Measurements from ENCODE around the gene EIF1.
"Not testable (repeated sequence)": the region's sequence is repeated elsewhere in the genome, so short reads cannot be mapped to it uniquely, and the experiment has no call there.

The EIF1 gene

GRCh38 chr17:41655611-41656111 is 33.0 kb upstream of the EIF1 start:
- no peak for DNase-seq (ENCODE audit: low spot score)

- DNase-seq (ENCODE audit: low spot score) = no peak
Measured at GRCh38 chr17:41656249-41657023, 32.2 kb upstream of the EIF1 start.

- DNase-seq (ENCODE audit: low spot score) = no peak
Measured at GRCh38 chr17:41657176-41657754, 31.4 kb upstream of the EIF1 start.

DNA sequence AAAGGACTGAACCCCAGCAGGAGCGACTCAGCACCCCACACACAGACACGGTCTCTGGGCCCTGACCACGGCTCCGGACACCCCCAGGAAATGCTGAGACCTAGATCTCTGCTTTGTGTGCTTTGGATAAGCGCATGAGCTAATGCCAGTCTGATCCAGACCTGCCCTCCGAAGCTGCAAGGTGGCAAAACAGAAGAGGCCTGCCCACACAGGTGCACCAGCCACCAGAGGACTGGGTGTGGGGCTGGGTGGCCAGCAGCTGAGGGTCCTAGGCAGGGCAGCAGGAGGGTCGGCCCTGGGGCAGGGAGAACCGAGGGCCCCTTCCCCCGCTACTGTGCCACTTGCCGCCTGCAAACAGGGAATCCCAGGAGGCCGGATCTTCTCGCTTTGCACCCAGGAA is 30.7 kb upstream of the EIF1 start:
- no peak for DNase-seq (ENCODE audit: low spot score)

DNA sequence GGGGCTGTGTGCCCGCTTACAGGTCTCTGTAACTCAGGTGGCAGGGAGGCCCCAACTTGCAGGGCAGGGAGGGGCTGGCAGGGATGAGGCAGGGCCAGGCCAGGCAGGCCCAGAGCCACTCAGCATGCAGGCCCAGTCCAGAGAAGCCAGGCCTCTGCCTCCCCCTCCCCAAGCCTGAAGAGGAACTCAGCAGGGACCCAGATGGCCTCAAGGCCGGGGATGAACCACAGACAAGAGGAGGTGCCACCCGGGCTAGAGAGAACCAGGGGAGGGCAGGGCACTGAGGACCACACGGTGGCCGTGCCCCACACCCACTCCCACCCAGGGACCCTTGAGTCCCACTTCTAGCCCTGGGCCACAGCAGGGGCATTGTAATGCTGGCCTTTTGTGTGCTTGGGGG is 29.8 kb upstream of the EIF1 start:
- DNase-seq (ENCODE audit: low spot score) = no peak

- DNase-seq (ENCODE audit: low spot score) = peak; percentile 39
Measured at GRCh38 chr17:41659427-41660212, 29.1 kb upstream of the EIF1 start.

GRCh38 chr17:41660221-41660711 is 28.4 kb upstream of the EIF1 start:
- DNase-seq (ENCODE audit: low spot score) = no peak

- peak; percentile 31 for DNase-seq (ENCODE audit: low spot score)
Measured at GRCh38 chr17:41663451-41664171, 25.1 kb upstream of the EIF1 start.

DNA sequence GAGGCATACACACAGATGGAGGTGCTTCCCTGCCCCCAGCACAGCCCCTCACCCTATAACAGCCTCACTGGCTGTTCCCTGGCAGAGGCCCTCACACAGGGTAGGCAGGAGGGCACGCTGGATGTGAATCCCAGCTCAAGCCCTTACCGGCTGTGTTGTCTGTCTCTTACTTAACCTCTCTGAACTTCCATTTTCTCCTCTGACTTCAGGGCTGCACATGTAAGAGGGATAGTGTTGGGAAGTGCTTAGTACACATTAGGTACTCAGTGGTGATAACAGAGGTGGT is 24.6 kb upstream of the EIF1 start:
- DNase-seq (ENCODE audit: low spot score) = no peak

DNA sequence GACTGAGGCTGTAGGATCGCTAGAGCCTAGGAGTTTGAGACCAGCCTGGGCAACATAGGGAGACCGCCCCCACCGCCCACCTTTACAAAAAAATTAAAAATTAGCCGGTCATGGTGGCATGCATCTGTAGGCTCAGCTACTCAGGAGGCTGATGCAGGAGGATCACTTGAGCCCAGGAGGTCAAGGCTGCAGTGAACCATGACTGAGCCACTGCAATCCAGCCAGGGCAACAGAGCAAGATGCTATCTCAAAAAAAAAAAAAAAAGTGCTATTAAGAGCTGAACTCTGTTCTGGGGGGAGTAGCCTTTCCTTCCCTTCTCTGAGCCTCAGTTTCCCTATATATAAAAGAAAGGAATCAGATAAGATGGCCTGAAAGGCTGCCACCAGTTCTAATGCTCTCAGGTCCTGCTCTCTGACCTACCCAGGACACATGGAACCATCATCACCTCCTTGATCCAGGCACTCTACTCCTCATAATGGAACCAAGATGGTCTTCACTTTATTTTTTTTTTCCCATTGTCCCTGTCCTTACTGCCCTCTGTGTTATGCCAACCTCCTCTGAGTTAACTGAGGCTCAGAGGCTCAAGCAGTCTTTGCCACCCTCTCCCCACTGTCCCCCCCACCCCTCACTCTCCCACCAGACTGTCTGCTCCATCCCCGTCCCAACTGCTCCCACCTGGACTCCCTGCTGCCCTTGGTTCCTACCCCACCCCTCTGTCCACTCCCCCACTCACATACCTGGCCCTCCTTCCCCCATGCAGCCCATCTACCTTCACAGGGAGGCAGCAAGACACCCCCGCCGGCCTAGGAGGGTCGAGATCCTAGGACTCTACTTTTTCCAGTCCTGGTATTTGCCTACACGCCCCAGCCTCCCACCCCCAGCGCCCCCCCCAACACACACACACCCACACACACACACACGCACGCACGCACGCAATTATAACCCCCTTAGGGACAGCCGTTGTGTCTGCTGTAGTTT is 23.8 kb upstream of the EIF1 start:
- DNase-seq (ENCODE audit: low spot score) = no peak

GRCh38 chr17:41665566-41666236 is 23.0 kb upstream of the EIF1 start:
- DNase-seq (ENCODE audit: low spot score) = peak; percentile 93

- DNase-seq (ENCODE audit: low spot score) = peak; percentile 94
Measured at GRCh38 chr17:41666237-41666641, 22.4 kb upstream of the EIF1 start.

DNA sequence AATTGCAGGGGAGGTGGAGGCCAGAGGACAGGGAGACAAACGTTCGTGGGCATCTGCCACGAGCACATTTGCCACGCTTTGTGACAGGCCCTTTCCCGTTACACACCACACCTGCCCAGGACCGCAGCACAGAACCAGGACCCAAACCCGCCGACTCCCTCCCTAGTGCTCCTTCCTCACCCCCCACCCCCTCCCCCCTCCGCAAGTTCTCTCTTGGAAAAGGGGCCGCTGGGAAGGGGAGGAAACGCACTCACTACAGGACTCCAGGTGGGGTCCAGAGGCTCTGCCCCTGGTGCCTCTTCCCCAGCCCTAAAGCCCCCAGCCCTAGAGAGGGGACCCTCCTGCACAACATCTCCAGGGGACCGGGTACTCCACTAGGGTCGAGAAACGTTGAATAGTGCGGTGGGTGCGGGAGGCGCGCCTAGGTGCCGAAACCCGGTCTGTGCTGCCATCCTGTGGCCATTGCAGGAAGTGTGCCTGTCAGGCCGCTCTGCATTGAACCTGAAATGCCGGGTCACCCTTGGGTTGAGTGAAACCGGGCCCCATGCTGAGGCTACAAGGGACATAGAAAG is 21.9 kb upstream of the EIF1 start:
- DNase-seq (ENCODE audit: low spot score) = peak; percentile 93

DNA sequence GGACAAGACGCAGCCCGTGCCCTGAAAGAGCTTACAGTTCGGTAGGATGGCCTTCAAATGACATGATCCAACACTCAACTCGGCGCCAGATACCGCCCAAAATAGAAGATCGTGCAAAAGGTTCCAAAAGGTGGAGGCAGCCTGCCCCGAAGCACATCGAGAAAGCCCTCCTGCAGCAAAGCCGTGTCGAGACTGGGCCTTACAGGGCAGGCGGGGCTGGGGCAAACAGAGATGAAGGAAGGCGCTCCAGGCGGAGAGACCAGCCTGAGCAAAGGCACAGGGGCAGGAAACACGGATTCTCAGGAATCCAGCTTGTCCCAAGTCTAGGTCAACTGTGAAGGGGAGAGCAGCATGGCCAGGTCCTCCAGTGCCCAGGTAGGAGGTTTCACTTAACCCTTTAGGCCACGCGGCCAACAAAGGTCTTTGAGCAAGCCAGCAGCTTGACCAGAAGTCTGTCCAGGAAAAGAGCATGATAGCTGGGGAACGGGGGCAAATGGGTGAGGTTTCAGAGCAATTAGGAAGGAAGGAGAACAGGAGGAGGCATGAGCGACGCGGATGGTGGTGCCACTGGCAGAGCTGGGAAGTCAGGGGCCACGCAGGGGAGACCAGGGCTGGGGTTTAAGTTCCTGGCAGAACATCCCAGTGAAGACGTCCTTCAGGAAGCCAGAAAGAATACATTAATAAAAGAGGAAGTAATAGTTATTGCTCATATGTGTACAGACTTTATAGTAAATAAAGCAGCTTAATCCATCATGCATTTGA is 21.2 kb upstream of the EIF1 start:
- no peak for DNase-seq (ENCODE audit: low spot score)

DNA sequence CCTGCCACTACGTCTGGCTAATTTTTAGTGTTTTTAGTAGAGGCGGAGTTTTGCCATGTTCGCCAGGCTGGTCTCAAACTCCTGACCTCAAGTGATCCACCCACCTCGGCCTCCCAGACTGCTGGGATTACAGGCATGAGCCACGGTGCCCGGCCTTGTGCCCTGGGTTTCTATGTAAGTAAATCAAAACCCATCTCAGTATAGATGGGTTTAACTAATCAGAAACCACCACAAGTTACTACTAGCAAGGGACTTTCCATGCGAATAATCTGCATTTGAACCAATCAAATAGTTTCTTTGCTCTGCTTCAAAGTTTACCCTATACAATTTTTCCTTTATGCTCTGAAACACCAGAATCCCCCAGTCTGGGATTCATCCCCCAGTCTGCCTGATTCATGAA is 16.5 kb upstream of the EIF1 start:
- DNase-seq (ENCODE audit: low spot score) = no peak

GRCh38 chr17:41675157-41676057 is 13.3 kb upstream of the EIF1 start:
- DNase-seq (ENCODE audit: low spot score) = not testable (repeated sequence)

DNA sequence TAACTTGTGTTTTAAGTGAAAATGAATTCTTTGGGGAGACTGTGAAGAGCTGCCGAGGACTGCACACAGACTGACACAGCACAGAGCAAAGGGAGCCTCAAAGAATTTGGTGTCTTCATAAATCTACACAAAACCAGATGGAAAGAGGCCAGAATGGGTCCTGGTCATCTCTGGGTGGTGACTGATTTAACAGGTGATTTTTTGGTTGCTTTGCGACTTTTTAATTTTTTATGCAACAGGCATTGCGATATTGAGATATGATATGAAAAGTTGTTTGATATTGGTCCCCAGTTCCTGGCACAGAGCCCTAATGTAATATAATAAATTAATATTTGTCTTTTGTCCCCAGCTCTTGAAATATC is 12.6 kb upstream of the EIF1 start:
- DNase-seq (ENCODE audit: low spot score) = no peak

DNA sequence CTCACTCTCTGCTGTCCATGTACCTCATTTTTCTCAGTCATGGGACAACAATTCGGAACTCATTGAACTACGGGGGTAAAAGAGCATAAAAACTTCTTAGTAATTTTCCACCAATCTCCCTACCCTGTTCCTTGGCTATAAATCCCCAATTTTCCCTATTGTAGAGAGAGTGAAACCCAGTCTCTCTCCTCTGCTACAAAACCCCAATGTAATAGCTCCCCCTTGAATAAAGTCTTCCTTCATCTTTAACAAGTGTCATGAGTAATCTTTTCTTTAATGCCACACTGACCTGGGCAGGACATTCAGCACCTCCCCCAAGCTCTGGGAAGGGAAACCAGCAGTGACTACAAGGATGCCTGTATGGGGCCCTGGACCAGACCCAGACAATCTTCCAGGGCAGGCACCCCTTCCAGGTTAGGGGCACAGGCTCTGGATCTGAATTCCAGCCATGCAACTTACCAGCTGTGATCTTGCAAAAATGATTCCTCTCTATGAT is 10.2 kb upstream of the EIF1 start:
- DNase-seq (ENCODE audit: low spot score) = no peak

Data from NAMALWA (cell line).